ENCODE measurements around the gene RETREG2. TPM values are rescaled to one million over a fixed set of nuclear protein-coding genes. Genes with fewer than 3 reads are reported as not detected.

Gene RETREG2
- total RNA-seq, 2 donors from 2014 or later: 41.9 to 43.6 TPM

DNA sequence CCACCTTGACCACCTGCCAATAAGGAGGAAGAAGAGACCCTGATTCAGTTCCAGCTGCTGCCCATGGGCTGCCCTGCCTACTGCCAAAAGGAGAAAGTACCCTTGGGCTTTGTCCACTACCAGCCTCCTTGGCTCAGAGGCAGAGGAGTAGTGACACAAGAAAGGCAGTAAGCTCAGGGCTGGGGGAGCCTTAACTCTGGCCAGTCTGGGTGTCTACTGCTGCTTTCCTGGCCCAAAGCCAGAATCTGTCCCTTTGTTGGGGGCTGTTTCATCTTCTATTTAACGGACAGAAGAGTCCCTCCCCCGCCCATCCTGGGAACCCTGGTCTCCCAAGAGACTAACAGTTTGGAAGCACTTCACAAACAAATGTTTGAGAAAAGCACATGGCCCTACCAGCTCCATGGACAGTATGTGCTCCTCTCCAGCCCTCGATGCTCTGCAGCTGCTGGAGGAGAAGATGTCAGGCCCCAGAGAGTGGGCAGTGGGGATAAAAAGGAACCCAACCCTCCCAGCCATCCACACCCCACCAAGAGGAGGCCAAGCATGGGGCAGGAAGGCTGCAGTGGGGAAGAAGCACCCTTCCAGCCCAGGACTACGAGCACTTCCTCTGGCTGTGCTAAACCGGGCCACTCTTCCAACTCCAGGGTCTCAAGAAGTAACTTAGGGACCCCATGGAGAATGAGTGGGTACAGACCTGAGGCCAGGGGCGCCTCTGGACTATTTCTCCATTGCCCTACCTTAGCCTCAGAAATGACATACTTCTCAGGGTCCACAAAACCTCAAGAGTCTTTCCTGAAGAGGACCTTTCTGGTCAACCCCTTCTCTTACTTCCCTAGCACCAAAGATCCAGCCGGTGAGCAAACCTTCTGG, 50.2 kb downstream of the RETREG2 start:
- Histone ChIP-seq H3K27me3 (no peaks in the 10 kb centered on the region), H3K4me3 (peak overlapping the region; percentile 48), H3K36me3 (replicated peaks in 1 of 2; ENCODE audit: insufficient read depth in 1 of 2, low read depth in 2 of 2) (peaks cover 22 to 24% of the 10 kb centered on the region in 2 donors), H3K9me3 (no peaks in the 10 kb centered on the region), H3K4me1 (peaks cover 31% of the 10 kb centered on the region), H3K27ac (peak overlapping the region; percentile 80 to 96 (median 90))
- intact Hi-C loops (cut with DNase I): loop anchor here (10.0 kb wide), 1 partner anchor 53 kb away; the partner anchor contains the start of genes CNPPD1, RETREG2 and SLC23A3
- WGBS, 2 donors: 42 to 49% methylated on average over 4 to 7 of the region's 7 CpGs
- ATAC-seq: no peak
- no peak for TF ChIP-seq CTCF (IDR thresholded peaks at IDR 0.05)
- TF ChIP-seq POLR2A (IDR thresholded peaks at IDR 0.05): no peak
- DNase-seq: no peak

- peak overlapping the region; percentile 48 for H3K4me3 ChIP-seq
- H3K27me3 ChIP-seq: no peaks in the 10 kb centered on the region
- peaks cover 22 to 30% of the 10 kb centered on the region in 2 donors for H3K36me3 ChIP-seq (replicated peaks in 1 of 2; ENCODE audit: insufficient read depth in 1 of 2, low read depth in 2 of 2)
- WGBS, 2 donors: 0% methylated on average over 15 of the region's 19 CpGs; no CpG with 5 or more reads in 1 of the 2 donors
- ATAC-seq (no peak), DNase-seq (no peak)
- H3K9me3 ChIP-seq: no peaks in the 10 kb centered on the region
- H3K4me1 ChIP-seq: peaks cover 31% of the 10 kb centered on the region
- intact Hi-C loops (cut with DNase I): loop anchor here (10.0 kb wide), 1 partner anchor 54 kb away; the partner anchor contains the start of genes CNPPD1, RETREG2 and SLC23A3
- no peak for TF ChIP-seq POLR2A (IDR thresholded peaks at IDR 0.05)
- TF ChIP-seq CTCF (IDR thresholded peaks at IDR 0.05): no peak
- peak overlapping the region; percentile 80 to 96 (median 90) for H3K27ac ChIP-seq
These were observed 50.8 kb downstream of the RETREG2 start for GRCh38 chr2:219228911-219229304.

DNA sequence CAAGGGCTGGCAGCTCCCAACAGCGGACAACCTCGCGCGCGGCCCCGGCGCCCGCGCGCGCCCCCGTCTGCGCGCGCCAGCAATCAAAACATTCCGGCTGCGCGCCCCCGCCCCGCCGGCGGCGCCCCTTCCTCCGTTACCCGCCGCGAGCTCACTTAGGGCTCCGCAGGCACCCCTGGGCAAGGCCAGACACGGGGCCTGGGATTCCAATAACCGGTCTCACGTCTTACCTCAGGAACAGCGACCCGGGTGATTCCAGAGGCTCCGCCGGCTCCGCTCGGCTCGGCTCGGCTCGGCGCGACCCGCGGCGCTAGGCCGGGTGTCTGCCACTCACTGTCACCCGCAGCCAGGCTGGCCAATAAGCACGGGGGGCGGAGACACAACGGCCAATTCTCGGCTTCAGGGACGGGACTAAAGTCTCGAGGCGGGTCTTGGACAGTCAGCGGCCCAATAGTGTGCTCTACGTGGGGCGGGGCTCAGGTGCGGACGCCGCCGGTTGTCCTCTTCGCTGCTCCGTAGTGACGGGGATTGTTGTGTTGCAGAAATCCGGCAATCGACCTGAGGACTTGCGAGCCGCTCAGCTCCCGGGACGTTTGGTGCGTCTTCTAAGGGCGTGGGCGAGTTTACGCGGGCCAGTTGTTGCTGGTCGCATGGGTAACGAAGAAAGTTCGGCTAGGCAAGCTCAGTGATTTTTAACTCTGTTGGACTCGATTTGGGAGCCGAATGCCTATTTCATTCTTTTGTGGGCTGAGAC, 51.4 kb downstream of the RETREG2 start, which contains the start of the genes ANKZF1 and ATG9A:
ANKZF1 (plus strand) TSS at position 502 of the 754 bp plus-strand sequence. CDS start 452 bp downstream, outside the sequence.
ATG9A (minus strand) TSS at position 332 of the 754 bp plus-strand sequence. CDS start 1,612 bp downstream, outside the sequence.
- Histone ChIP-seq H3K4me1 (peaks cover 31% of the 10 kb centered on the region), H3K27me3 (no peaks in the 10 kb centered on the region), H3K9me3 (no peaks in the 10 kb centered on the region), H3K36me3 (replicated peaks in 1 of 2; ENCODE audit: insufficient read depth in 1 of 2, low read depth in 2 of 2) (peaks cover 19 to 31% of the 10 kb centered on the region in 2 donors), H3K4me3 (peak within 1 kb of the TSS; percentile 48), H3K27ac (peak within 1 kb of the TSS; percentile 80 to 96 (median 90))
- 0 to 1% methylated on average over 18 to 72 of the region's 80 CpGs for WGBS, 2 donors
- intact Hi-C loops (cut with DNase I): loop anchor here (10.0 kb wide), 1 partner anchor 55 kb away; the partner anchor contains the start of genes CNPPD1, RETREG2 and SLC23A3
- peak; percentile 98 to 99 (median 99) for DNase-seq
- TF ChIP-seq POLR2A (IDR thresholded peaks at IDR 0.05): peak; percentile 60 to 91 (median 89)
- TF ChIP-seq CTCF (IDR thresholded peaks at IDR 0.05): peak in 1 of 7 experiments; percentile 2
- ATAC-seq: peak; percentile 98

DNA sequence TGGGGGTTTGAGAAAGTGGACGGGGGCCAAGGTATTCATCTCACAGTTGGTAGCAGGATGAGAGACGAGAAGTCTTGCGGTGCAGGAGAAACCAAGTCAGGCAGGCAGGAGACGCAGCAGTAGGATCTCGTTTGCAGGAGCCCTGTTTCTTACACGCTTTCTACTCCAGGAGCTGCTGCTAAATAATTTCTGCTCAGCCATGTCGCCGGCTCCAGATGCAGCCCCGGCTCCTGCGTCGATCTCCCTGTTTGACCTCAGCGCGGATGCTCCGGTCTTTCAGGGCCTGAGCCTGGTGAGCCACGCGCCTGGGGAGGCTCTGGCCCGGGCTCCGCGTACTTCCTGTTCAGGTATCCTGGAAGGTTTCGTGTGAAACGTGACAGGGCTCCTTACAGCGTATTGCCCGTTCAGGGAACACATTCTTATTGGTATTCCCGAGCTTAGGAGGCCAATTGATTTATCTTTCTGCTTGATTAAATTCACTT, 52.0 kb downstream of the RETREG2 start:
- ATAC-seq: peak; percentile 31
- TF ChIP-seq CTCF (IDR thresholded peaks at IDR 0.05): peak in 1 of 7 experiments; percentile 4
- TF ChIP-seq POLR2A (IDR thresholded peaks at IDR 0.05): no peak
- peaks cover 31% of the 10 kb centered on the region for H3K4me1 ChIP-seq

More for the DNA sequence above, 52.0 kb downstream of the RETREG2 start:
- peak overlapping the region; percentile 71 to 96 (median 86) for H3K27ac ChIP-seq
- 0% methylated on average over 17 to 24 of the region's 24 CpGs for WGBS, 2 donors
- no peaks in the 10 kb centered on the region for H3K9me3 ChIP-seq
- peak overlapping the region; percentile 25 to 38 for H3K4me3 ChIP-seq
- DNase-seq: peak; percentile 57 to 73 (median 67)
- intact Hi-C loops (cut with DNase I): no loop called here
- peaks cover 17 to 31% of the 10 kb centered on the region in 2 donors for H3K36me3 ChIP-seq (replicated peaks in 1 of 2; ENCODE audit: insufficient read depth in 1 of 2, low read depth in 2 of 2)
- H3K27me3 ChIP-seq: no peaks in the 10 kb centered on the region

Data from body of pancreas (tissue), 4 donors.